Measurements from ENCODE around the gene KCNA2.

Gene KCNA2

DNA sequence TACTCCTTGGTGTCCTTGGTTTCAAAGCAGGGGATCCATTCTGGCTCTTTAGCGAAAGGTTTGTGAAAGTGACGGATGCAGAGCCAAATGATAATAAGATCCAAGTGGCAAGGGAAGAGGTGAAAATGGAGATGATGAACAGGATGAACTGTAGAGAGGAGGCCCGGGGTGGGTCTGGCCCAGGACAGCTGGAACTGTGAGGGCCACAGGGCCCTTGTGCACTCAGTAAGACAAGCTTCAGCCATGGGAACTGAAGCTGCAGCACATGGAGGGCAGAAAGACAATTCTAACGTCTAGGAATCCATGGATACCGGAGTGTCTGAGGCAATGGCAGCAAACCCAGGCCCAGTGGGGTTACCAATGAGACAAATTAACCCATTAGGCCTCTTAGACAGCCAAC is 4.8 kb downstream of the KCNA2 start:
- DNase-seq: no peak

DNA sequence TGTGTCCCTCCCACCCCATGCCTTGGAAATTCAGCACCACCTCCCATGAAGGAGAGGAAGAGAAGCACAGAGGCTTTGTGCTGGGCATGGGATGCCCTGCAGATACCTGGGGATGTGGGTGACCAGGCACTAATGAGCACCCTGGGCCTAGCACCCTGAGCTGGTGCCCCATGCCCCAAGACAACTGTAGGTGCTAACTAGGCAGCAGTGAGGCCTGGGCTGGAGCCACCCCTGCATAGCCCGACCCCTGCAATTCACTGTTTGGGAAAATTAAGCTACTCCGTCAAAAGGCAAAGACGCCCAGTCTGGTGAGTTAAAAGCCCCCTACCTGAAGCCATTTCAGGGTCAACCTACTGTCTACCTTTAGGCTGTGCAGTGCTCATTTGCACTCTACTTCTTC is 5.4 kb downstream of the KCNA2 start:
- no peak for DNase-seq

DNA sequence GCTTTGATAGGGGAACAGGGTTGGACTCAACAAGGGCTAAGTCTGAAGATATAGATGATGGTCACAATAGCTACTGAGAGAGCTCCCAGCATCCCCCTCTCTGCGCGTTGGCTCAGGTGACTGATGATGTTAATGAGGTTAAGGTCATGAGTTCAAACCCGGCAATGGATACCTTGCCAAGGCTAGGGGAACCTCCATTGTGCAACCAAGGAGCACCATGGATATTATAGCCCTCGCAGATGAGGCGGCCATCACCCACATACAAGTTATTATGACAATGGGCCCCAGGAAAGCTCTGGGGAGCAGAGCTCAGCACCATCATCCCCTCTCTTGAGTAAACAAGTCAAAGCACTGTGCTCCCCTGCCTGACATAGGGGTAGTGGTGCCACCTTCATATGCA is 8.2 kb downstream of the KCNA2 start:
- DNase-seq: no peak

DNA sequence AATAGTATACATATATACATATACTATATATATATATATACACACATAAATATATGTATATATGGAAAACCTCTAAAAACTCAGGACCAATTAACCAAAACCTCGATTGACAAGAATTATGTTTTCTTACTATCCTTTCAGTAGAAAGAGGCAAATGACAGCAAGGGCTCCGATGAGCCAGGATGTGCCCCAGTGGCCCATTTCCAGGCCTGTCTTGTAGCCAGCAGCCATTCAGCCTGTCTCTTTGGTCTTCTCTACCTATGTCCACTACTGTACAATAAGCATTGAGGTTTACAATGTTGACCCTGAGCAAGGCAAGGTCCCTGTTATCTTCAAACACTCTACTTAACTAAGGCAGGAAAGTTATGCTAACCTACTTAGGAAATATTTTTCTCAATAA is 9.8 kb downstream of the KCNA2 start:
- no peak for DNase-seq

DNA sequence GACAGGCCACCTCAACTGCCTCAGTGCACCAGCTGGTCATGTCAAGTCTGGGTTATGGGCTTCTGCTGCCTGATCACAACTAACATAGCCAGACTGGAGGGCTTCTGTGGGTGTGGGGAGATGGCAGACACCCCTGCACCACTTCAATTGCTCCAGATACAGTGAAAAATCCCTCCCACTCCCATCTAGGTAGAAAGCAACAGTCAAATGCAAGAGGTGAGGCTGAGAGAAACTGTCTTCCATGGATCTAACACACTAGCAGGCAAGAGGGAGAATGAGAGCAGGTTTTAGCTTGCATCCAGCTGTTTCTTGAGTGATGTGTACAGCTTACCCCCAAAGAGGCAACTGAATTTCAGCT is 10.8 kb downstream of the KCNA2 start:
- DNase-seq: no peak

DNA sequence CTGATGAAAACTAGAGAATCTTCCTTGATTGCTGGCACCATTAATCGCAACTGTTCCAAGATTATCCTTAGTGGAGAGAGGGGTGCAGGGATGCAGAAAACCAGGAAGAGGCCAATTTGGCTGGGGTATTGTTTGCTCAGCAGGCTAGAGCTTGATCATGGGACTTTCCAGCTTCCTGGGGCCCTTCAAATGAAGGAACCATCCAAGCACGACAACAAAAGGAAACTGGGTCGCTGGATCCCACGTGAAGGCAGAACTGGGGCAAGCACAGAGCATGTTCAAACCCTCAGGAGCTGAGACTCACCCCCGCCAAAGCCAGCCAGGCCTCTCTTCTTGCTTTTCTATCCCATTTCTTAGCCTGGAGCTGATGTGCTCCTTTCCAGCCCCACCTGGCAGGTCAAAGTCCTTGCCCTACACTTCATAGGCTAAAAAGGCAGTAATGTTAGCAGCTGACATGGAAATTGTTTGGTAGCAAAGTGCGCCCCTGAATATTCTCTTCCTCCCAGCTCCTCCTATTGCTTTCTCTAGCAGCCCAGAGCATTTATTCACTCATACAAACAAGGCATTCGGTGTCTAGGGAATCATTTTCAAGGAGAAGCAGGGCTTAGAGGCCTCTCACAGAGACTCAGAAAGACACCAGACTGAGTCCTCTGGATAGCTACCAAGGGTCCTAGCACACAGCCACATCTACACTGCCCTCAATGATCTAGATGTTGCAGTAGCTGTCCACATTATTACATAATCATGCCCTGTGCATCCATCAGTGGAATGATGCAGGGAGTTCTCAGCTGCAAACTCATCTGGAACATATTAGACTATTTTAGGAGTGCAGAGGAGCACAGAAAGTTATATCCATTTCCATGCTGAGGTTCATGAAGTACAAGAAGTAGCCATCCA is 11.5 kb downstream of the KCNA2 start:
- DNase-seq: no peak

DNA sequence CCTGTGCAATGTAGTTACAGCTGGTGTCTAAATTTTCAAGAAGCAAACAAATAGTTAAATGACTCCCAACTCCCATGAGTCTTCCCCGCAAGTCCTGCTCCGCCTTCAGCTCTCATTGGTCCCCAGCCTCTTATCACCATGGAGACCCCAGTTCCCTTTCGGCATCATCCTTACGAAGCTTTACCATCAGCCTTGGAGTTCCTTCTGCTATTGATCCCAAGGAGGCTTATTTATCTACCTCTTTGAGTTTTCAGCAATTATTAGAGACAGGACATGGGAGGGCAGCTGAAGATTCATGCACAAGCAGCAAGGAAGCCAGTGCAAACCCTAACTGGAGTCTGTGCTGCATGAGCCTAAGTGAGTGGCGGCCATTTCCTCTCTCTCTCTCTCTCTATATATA is 12.3 kb downstream of the KCNA2 start:
- no peak for DNase-seq

DNA sequence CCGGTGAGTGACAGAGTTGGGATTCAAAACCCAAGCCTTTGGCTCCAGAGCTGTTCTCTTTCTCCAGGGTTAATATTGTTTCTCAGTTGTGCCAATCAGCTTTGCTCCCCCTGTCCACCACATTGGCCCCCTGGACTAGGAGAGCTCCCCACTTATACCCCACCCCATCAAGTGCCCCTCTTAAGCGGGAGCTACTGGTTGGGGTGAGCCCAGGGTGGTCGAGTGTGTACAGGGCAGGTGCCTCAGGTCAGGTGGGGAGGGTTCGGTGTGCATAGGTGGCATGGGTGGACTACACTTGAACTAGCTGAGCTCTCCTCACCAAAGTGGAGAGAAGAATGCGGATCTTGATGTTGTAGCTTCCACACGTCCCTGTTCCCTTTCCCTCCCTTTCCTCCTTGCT is 14.2 kb downstream of the KCNA2 start:
- no peak for DNase-seq

DNA sequence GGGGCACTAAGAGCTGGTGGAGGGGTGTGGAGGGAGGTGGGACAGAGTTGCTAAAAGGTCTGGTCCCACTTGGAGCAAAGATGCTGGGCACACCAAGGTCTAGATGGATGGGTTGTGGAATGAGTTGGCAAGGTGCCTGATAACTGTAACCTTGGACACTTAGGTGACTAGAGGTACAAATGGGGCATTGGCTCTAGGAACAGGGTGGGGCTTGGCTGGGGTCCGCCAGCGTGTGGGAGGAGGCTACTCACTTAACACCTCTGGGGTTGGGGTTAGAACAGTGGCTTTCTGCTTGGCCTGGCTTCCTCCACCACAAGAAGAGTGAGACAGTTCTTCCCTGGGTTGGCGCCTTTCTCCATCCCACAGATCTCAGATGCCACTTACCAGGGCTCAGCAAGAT is 17.2 kb downstream of the KCNA2 start:
- DNase-seq: no peak

DNA sequence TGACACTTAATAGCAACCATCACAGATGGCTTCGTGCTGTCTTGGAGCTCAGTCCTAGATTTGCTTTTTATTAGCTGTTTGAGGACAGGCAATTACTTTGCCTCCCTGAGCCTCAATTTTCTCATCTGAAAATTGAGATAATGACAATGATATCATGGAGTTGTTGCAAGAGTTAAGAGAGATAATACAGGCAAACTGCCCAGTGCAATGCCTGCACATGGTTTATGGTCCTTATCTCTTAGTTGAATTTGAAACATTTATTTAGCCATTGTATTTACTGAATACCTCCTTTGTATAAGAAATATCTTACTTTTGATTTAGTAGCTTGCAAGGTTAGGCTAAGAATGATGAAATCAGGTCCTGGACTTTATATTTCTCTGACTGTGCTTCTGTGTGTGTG is 17.7 kb downstream of the KCNA2 start:
- DNase-seq: no peak

DNA sequence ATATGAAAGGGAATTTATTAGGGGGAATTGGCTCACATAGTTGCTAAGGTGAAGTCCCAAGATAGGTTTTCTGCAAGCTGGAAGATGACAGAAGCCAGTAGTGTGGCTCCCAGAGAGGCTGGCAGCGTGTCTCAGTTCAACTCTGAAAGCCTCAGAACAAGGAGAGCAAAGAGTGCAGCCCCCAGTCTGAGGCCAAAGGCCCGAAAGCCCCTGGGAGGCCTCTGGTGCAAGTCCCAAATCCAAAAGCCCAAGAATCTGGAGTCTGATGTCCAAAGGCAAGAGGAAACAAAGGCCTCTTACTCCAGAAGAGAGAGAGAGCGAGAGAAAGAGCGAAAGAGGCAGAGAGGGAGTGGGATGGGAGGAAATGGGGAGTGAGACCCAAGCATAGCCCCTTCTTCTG is 18.3 kb downstream of the KCNA2 start:
- DNase-seq: no peak

DNA sequence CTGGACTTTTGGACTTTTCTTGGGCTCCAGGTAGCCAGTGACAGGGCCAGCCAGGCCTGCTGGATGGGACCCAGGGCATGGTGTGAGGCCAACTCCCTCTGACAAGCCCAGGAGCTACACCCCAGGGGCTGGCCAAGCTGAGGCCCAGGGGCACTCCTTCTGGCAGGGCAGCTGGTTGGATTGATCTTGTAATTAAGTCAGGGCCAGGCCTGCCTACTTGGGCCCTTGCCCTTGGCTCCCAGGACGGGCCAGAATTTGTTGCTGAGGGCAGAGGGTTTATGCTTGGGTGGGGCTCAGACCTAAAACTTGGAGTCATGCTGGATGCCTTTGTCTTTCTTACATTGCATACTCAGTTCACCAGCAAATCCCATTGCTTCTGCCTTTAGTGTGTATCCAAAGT is 20.7 kb downstream of the KCNA2 start:
- DNase-seq: no peak

DNA sequence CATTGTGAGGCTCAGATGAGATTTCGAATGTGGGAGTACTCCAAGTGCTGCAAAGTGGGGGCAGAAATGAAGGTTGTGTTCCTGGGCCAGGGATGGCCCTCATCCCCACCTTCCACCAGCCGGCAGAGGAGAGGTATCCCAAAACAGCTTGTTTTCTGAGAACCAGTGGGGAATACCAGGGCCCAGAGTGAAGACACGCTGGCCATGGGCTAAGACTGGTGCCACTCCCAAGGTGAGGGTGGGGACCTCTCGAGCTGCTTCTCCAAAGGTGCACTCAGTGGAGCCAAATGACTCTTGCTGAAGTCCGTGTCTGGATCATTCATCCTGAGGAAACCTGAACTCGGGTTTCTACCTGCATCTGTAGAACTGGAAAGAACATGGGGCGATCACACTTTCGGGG is 22.1 kb downstream of the KCNA2 start:
- DNase-seq: no peak

DNA sequence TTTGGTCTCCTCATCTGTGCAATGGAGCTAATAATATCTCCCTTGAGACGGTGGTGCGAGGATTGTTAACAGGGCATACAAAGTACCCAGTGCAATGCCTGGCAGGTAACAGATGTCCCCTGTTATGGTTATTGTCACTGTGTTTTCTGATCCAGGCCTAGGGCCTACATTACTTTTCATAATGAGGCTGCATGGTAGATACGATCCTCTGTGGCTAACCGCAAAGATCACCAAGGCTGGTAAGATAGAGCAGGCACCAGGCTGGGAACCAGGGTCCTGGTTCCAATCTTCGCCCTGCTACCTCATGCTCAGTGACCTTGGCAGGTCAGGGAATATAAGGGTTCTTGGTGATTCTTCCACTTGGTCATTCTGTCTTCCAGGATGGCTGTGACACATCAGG is 22.7 kb downstream of the KCNA2 start:
- DNase-seq: no peak

DNA sequence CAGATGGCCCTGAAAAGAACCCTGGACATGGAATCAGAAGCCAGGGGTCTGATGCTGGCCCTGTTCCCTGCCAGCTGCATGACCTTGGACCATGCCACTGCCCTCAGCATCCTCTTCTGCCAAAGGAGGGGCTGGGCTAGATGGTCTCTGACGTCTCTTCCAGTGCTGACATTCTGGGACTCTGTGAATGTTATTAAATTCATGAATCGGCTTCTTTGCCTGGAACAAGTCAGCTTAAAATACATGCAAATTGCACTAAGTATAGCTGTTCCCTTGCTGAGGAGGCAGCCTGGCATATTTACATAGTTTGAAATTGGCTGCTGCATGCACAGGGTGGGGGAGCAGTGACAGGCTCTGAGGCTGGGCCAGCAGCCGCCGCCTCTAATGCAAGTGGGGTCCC is 23.8 kb downstream of the KCNA2 start:
- no peak for DNase-seq

DNA sequence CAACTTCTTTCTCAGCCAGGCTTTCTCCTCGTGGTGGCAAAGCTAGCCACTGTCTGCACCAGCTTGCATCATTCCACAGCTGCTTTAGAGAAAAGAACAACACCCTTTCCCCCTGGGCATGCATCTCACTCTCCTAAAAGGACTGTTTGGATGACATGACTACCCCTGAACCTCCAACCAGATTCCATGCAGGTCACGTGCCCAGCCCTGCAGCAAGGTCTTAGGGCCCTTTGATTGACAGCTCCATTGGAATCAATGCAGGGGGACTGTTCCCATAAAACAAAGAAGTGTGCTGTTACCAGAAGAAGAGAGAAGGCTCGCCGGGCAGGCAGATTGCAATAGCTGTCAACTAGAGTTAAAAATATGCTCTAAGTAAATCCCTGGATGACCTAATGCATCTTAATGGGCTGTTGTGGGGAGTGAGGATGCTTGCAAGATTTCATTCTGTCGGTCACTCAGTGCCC is 24.4 kb downstream of the KCNA2 start:
- no peak for DNase-seq

DNA sequence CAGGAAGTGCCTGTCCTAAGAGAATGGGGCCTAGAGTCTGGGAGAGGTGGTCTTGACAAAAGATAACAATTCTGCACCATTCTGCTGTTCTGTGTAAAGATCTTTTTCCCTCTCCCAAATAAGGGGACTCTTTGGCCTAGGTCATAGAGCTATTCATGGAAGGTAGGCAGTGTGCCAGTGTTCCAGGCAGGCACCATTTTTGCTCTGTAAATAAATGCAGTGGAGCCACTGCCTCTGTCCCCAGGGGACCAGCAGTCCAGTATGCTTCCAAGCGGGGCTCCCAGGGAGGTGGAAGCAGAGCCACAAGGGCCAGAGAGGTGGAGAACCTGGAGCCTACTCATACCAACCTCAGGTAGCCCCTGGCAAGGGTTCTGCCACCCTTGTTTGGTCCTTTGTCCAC is 25.9 kb downstream of the KCNA2 start:
- DNase-seq: no peak

DNA sequence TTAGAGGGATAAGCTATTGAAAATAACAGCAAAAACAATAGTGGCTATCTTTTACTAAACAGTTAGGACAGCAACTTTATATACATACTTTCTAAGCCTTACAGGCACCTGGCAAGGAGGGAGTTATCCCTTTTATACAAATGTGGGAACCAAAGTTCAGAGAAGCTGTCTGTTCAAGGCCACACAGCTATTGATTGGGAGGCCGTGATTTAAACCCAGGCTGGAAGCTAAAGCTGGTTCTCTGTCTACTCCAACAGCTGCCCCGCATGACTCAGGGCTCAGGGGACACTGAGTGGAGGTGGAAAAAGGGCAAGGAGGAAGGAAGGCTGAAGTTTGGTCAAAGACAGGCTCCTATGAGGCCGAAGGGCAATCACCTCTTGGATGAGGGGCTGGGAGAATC is 26.7 kb downstream of the KCNA2 start:
- no peak for DNase-seq

DNA sequence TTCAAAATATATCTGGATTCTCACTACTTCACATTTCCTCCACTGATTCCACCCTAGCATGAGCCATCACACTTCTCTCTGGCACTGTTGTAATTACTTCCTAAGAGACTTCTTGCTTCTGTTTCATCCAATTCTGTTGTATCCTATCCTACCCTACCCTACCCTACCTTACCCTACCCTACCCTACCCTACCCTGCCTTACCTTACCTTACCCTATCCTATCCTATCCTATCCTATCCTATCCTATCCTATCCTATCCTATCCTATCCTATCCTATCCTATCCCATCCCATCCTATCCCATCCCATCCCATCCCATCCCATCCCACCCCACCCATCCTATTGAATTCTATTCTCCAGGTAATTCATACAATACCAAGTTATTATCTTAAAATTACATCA is 29.7 kb downstream of the KCNA2 start:
- no peak for DNase-seq

DNA sequence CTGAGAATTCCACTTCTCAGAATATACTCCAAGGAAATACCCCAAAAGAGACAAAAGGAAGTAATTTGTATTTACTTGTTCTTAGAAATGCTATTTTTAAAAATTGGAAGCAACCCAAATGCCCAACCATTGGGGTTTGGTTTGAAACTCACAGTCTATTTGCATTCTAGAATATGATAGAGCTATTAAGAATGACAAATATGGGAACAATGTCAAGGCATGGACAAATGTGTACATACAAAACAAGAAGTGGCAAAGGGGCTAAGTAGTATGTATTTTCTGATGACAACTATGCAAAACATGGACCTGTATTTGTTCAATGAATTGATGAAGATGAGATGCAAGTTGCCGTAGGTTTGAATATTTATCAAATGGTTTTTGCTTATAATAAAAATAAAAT is 32.8 kb downstream of the KCNA2 start:
- DNase-seq: no peak

DNA sequence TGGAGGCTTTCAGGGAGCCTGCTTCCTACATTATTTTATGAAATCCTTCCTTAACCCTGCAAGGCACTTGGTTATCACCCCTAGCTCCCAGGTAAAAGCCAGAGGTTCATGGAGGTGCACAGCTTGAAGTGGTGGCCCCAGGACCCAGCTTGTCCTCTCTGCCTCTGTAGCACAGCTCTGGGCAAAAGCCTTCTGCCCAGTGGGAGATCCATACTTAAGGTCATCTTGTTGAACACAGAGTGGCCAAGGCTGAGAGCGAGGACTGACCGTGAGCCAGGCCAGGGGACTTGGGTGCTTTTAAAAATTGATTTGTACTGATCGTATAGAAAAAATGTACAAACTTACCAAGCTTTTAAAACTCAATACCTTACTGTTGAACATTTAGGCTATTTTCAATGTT is 33.4 kb downstream of the KCNA2 start:
- DNase-seq: no peak

DNA sequence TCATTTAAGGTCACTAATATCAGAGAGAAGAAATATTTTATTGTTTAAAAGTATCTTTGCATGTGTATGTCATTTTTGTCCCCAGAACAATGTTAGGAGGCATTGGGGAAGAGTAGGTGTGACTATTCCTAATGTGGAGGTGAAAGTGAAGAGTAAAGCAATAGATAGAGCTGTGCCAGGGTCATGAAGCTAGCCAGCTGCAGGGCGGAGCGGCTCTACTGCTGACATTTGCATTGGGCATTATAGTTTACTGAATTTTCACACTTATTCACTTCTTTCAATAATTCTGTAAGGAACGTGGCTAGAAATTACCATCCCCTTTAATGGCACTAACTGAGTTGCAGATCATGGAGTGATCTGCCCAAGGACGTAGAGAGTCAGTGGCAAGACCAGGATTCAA is 35.3 kb downstream of the KCNA2 start:
- no peak for DNase-seq

DNA sequence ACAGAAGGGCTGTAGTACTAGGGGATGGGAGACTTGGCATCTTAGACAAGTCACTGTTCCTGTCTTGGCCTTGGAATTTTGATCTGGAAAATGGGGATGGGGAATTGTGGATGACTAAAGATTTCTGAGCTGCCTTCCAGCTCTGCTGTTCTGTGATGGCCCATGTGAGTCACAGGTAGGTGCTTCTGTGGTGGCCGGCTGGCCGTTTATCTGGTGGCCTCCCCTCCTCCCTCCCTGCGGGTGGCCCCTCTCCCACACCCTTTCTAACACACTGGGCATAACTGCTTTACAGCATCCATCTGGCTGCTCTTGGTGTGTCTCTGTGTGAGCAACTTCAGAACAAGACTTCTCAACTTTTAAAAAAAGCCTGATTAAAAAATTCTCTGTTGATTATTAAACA is 35.9 kb downstream of the KCNA2 start:
- no peak for DNase-seq

DNA sequence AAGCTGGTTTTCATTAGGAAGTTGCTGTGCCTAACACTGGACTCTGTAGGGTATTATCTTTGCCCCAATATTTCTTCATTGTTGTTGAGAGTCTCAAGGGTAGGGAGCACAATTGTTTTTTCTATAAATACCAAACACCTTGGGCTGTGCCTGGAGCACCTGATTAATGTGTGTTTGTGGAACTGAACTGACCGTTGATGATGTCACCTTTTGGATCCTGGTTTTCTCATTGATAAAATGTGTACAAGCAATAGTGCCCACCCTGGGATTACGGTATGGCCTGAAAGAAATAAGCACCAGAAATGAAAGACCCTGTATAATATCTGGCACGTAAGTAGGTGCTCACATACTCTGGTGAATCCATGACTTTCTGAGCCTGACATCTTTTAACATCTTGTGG is 39.3 kb downstream of the KCNA2 start:
- no peak for DNase-seq

DNA sequence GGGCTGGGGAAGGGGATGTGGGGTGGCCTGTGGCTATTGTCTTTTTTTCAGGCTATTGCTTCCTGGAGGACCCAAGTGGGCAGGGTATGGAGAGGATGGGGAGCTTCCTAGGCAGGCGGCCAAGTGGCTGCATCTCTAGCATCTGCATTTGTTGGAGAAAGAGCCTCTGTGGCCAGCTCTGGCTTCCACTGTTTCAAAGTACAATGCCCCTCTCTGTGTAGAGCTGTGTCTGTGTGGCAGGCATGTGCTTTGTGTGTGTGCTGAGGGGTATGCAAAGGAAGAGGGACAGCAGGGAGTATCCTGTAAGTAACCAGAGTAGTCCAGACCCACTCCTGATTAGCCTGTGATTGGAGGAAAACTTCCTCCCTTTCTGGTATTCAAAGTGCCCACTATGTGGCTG is 40.6 kb downstream of the KCNA2 start:
- DNase-seq: no peak

All from activated gamma-delta T cell (primary cell).